Neuronal stem cell (in vitro differentiated cells): Measurements from ENCODE around the gene NTN1.

Experiments
- DNase-seq: peaks from one replicate; pipeline ENCODE4 v3.0.0-alpha.2; 2013; ENCODE audit warnings: low spot score
- H2AFZ ChIP-seq: one replicate; pipeline ENCODE4 v1.6.1; 2013; ENCODE audit warnings: mild to moderate bottlenecking, low read length, inconsistent platforms
- H2AK5ac ChIP-seq: 2 replicates; pipeline ENCODE4 v1.6.1; 2013; ENCODE audit warnings: low read depth, mild to moderate bottlenecking, inconsistent platforms, low read length, moderate library complexity, mixed read lengths
- H2BK120ac ChIP-seq: 2 replicates; pipeline ENCODE4 v1.6.1; 2013; ENCODE audit warnings: low read depth, mild to moderate bottlenecking, inconsistent platforms, low read length, moderate library complexity, mixed read lengths
- H2BK12ac ChIP-seq: one replicate; pipeline ENCODE4 v1.6.1; 2013; ENCODE audit warnings: low read length, inconsistent platforms
- H2BK15ac ChIP-seq: 2 replicates; pipeline ENCODE4 v1.6.1; 2013; ENCODE audit warnings: mild to moderate bottlenecking, low read length, inconsistent platforms, mixed read lengths
- H2BK5ac ChIP-seq: one replicate; pipeline ENCODE4 v1.6.1; 2013; ENCODE audit warnings: inconsistent platforms, mild to moderate bottlenecking, low read length, moderate library complexity
- H3K14ac ChIP-seq: one replicate; pipeline ENCODE4 v1.6.1; 2013; ENCODE audit warnings: low read length, inconsistent platforms
- H3K18ac ChIP-seq: 2 replicates; pipeline ENCODE4 v1.6.1; 2013; ENCODE audit warnings: low read length, inconsistent platforms
- H3K23ac ChIP-seq: 2 replicates; pipeline ENCODE4 v1.6.1; 2013; ENCODE audit warnings: low read depth, mild to moderate bottlenecking, mixed read lengths, low read length, inconsistent platforms; ENCODE audit not compliant: poor library complexity
- H3K27ac ChIP-seq: replicated peaks from 3 replicates; pipeline ENCODE4 v1.5.1; 2013; ENCODE audit warnings: low read length, inconsistent platforms
- H3K27me3 ChIP-seq, 3 experiments: 2 replicates each; pipeline ENCODE4 v1.6.1; 2013; ENCODE audit warnings: low read length in 3 of 3, mild to moderate bottlenecking in 2 of 3, inconsistent platforms in 1 of 3, low read depth in 1 of 3, mixed read lengths in 1 of 3, moderate library complexity in 1 of 3; ENCODE audit not compliant: control insufficient read depth in 3 of 3, insufficient read depth in 3 of 3
- H3K36me3 ChIP-seq, 2 donors: replicated peaks in 1 of 2; 2 replicates each; pipeline ENCODE4 v1.6.1; 2013; ENCODE audit warnings: low read length in 2 of 2; ENCODE audit not compliant: control insufficient read depth in 2 of 2, insufficient read depth in 2 of 2
- H3K4ac ChIP-seq: 2 replicates; pipeline ENCODE4 v1.6.1; 2013; ENCODE audit warnings: inconsistent platforms, mild to moderate bottlenecking, low read length, moderate library complexity
- H3K4me1 ChIP-seq, 2 donors: 1 replicate in 1 of 2; 2 replicates in 1 of 2; pipeline ENCODE4 v1.6.1; 2013; ENCODE audit warnings: low read length in 2 of 2, low read depth in 1 of 2; ENCODE audit not compliant: control insufficient read depth in 2 of 2, insufficient read depth in 1 of 2
- H3K4me2 ChIP-seq: one replicate; pipeline ENCODE4 v1.6.1; 2013; ENCODE audit warnings: mild to moderate bottlenecking, low read length, inconsistent platforms; ENCODE audit not compliant: insufficient read depth, poor library complexity, severe bottlenecking
- H3K4me3 ChIP-seq, 2 donors: 2 replicates each; pipeline ENCODE4 v1.5.1; 2013; ENCODE audit warnings: low read length in 2 of 2, mild to moderate bottlenecking in 2 of 2, inconsistent platforms in 1 of 2, moderate library complexity in 1 of 2
- H3K79me1 ChIP-seq: one replicate; pipeline ENCODE4 v1.6.1; 2013; ENCODE audit warnings: low read depth, mild to moderate bottlenecking, inconsistent platforms, low read length, moderate library complexity
- H3K9ac ChIP-seq: one replicate; pipeline ENCODE4 v1.6.1; 2013; ENCODE audit warnings: mild to moderate bottlenecking, low read depth, low read length, inconsistent platforms; ENCODE audit not compliant: poor library complexity
- H3K9me3 ChIP-seq, 2 donors: replicated peaks in 1 of 2; 2 replicates each; pipeline versions ENCODE3 to v1.6.1; 2013; ENCODE audit warnings: low read length in 2 of 2, mild to moderate bottlenecking in 2 of 2, inconsistent platforms in 1 of 2, low read depth in 1 of 2, mixed read lengths in 1 of 2, moderate library complexity in 1 of 2; ENCODE audit not compliant: control insufficient read depth in 2 of 2, insufficient read depth in 1 of 2
- H4K8ac ChIP-seq: one replicate; pipeline ENCODE4 v1.6.1; 2013; ENCODE audit warnings: low read depth, mild to moderate bottlenecking, inconsistent platforms, low read length, moderate library complexity
- H4K91ac ChIP-seq: one replicate; pipeline ENCODE4 v1.6.1; 2013; ENCODE audit warnings: low read length, low read depth, mild to moderate bottlenecking, inconsistent platforms; ENCODE audit not compliant: poor library complexity
- WGBS, 2 donors: extraction: QIAGEN DNeasy Blood & Tissue Kit; methylation state at CpG; one replicate each; pipeline ENCODE4 v1.1.7; 2013; ENCODE audit warnings: missing lambda C conversion rate in 2 of 2, mixed read lengths in 1 of 2; ENCODE audit not compliant: insufficient read length in 2 of 2, insufficient replicate concordance in 1 of 2; ENCODE audit errors: extremely low coverage in 2 of 2; 5-methylcytosine and 5-hydroxymethylcytosine counted together

The NTN1 gene

GRCh38 chr17:9247401-9247938, 226.2 kb downstream of the NTN1 start:
- no CpG with 5 or more reads among the region's 21 CpGs for WGBS, 2 donors
- H3K9me3 ChIP-seq, result no peaks in the 10 kb centered on the region
- H2AK5ac ChIP-seq, result no peak overlapping the region
- peak overlapping the region; percentile 77 for H3K18ac ChIP-seq
- H3K27me3 ChIP-seq, result peaks cover 0 to 2% (median 0%) of the 10 kb centered on the region in 3 experiments
- no peak overlapping the region for H4K8ac ChIP-seq
- H3K4me3 ChIP-seq, result no peak overlapping the region
- H3K9ac ChIP-seq, result peak overlapping the region; percentile 63
- H3K4me2 ChIP-seq, result no peak overlapping the region
- no peak overlapping the region for H2BK15ac ChIP-seq
- H2BK5ac ChIP-seq, result peak overlapping the region; percentile 46
- no peak overlapping the region for H3K27ac ChIP-seq
- H2BK12ac ChIP-seq, result peak overlapping the region; percentile 81
- peaks cover 1 to 20% of the 10 kb centered on the region in 2 donors for H3K4me1 ChIP-seq
- H3K14ac ChIP-seq, result peak overlapping the region; percentile 4
- no peak overlapping the region for H2BK120ac ChIP-seq
- no peak for DNase-seq
- H3K79me1 ChIP-seq, result no peaks in the 10 kb centered on the region
- no peak overlapping the region for H3K4ac ChIP-seq
- H2AFZ ChIP-seq, result no peak overlapping the region
- no peaks in the 10 kb centered on the region for H3K36me3 ChIP-seq
- H3K23ac ChIP-seq, result no peak overlapping the region
- no peak overlapping the region for H4K91ac ChIP-seq

GRCh38 chr17:9249245-9249953, 228.1 kb downstream of the NTN1 start:
- no CpG with 5 or more reads among the region's 21 CpGs for WGBS, 2 donors
- Histone ChIP-seq H3K79me1 (no peaks in the 10 kb centered on the region), H3K9ac (peak overlapping the region; percentile 66), H2AFZ (no peak overlapping the region), H3K18ac (peak overlapping the region; percentile 71), H2AK5ac (peak overlapping the region; percentile 65), H3K36me3 (no peaks in the 10 kb centered on the region), H3K27ac (no peak overlapping the region), H2BK120ac (no peak overlapping the region), H3K9me3 (no peaks in the 10 kb centered on the region), H2BK5ac (no peak overlapping the region), H3K4ac (no peak overlapping the region), H3K27me3 (no peaks in the 10 kb centered on the region), H3K4me3 (no peak overlapping the region), H4K8ac (no peak overlapping the region), H3K4me2 (no peak overlapping the region), H3K14ac (no peak overlapping the region), H2BK12ac (no peak overlapping the region), H4K91ac (no peak overlapping the region), H3K23ac (no peak overlapping the region), H3K4me1 (peaks cover 0 to 20% of the 10 kb centered on the region in 2 donors), H2BK15ac (no peak overlapping the region)
- no peak for DNase-seq

GRCh38 chr17:9251273-9251672, 230.0 kb downstream of the NTN1 start:
- H2BK15ac ChIP-seq, result no peak overlapping the region
- no peak overlapping the region for H3K4ac ChIP-seq
- H4K8ac ChIP-seq, result no peak overlapping the region
- no peak overlapping the region for H2BK12ac ChIP-seq
- no peak overlapping the region for H2AK5ac ChIP-seq
- no peaks in the 10 kb centered on the region for H3K36me3 ChIP-seq
- no peak overlapping the region for H3K14ac ChIP-seq
- no CpG with 5 or more reads among the region's 12 CpGs for WGBS, 2 donors
- DNase-seq, result no peak
- H2AFZ ChIP-seq, result no peak overlapping the region
- no peaks in the 10 kb centered on the region for H3K79me1 ChIP-seq
- H3K27me3 ChIP-seq, result no peaks in the 10 kb centered on the region
- no peak overlapping the region for H3K23ac ChIP-seq
- H3K18ac ChIP-seq, result no peak overlapping the region
- no peak overlapping the region for H3K27ac ChIP-seq
- no peaks in the 10 kb centered on the region for H3K9me3 ChIP-seq
- H4K91ac ChIP-seq, result no peak overlapping the region
- no peak overlapping the region for H3K9ac ChIP-seq
- H3K4me3 ChIP-seq, result no peak overlapping the region
- H2BK5ac ChIP-seq, result no peak overlapping the region
- no peak overlapping the region for H2BK120ac ChIP-seq
- no peak overlapping the region for H3K4me2 ChIP-seq
- peaks cover 0 to 17% of the 10 kb centered on the region in 2 donors for H3K4me1 ChIP-seq

GRCh38 chr17:9253308-9253707, 232.0 kb downstream of the NTN1 start:
- no peak overlapping the region for H3K27ac ChIP-seq
- no peak overlapping the region for H4K8ac ChIP-seq
- no peak overlapping the region for H2BK120ac ChIP-seq
- no peak overlapping the region for H3K9ac ChIP-seq
- H2BK12ac ChIP-seq, result no peak overlapping the region
- no peak overlapping the region for H2BK5ac ChIP-seq
- H3K79me1 ChIP-seq, result no peaks in the 10 kb centered on the region
- no peak overlapping the region for H2AFZ ChIP-seq
- H3K18ac ChIP-seq, result peak overlapping the region; percentile 32
- H3K4me2 ChIP-seq, result no peak overlapping the region
- no peak overlapping the region for H3K23ac ChIP-seq
- no peaks in the 10 kb centered on the region for H3K27me3 ChIP-seq
- peaks cover 4 to 18% of the 10 kb centered on the region in 2 donors for H3K4me1 ChIP-seq
- no peak overlapping the region for H3K14ac ChIP-seq
- no CpG with 5 or more reads among the region's 3 CpGs for WGBS, 2 donors
- H4K91ac ChIP-seq, result no peak overlapping the region
- no peaks in the 10 kb centered on the region for H3K9me3 ChIP-seq
- no peak overlapping the region for H3K4ac ChIP-seq
- no peak overlapping the region for H3K4me3 ChIP-seq
- H3K36me3 ChIP-seq, result no peaks in the 10 kb centered on the region
- H2BK15ac ChIP-seq, result no peak overlapping the region
- DNase-seq, result no peak
- no peak overlapping the region for H2AK5ac ChIP-seq
